Chondrocyte (in vitro differentiated cells): Measurements from ENCODE around the gene ST7. TPM values are rescaled to one million over a fixed set of nuclear protein-coding genes. Genes with fewer than 3 reads are reported as not detected.
"Not testable (repeated sequence)": the region's sequence is repeated elsewhere in the genome, so short reads cannot be mapped to it uniquely, and the experiment has no call there.

Source experiments
- DNase-seq: peaks from one replicate; pipeline ENCODE4 v3.0.0; 2021; ENCODE audit warnings: mixed read lengths, low spot score
- H3K27ac Mint-ChIP-seq: one replicate; pipeline ENCODE4 v1.8.0; 2021; ENCODE audit warnings: mild to moderate bottlenecking, moderate library complexity, mixed read lengths; ENCODE audit not compliant: unreplicated experiment
- H3K27me3 Mint-ChIP-seq: 2 replicates; pipeline ENCODE4 v1.8.0; 2021; ENCODE audit warnings: low read depth, mixed read lengths
- H3K36me3 Mint-ChIP-seq: 2 replicates; pipeline ENCODE4 v1.8.0; 2021; ENCODE audit warnings: low read depth, mixed read lengths
- H3K4me1 Mint-ChIP-seq: 2 replicates; pipeline ENCODE4 v1.8.0; 2021; ENCODE audit warnings: low read depth, mild to moderate bottlenecking, mixed read lengths
- H3K4me3 Mint-ChIP-seq: one replicate; pipeline ENCODE4 v1.8.0; 2021; ENCODE audit warnings: mild to moderate bottlenecking, moderate library complexity, mixed read lengths; ENCODE audit not compliant: unreplicated experiment
- H3K9me3 Mint-ChIP-seq: 2 replicates; pipeline ENCODE4 v1.8.0; 2021; ENCODE audit warnings: low read depth, mixed read lengths
- CTCF ChIP-seq: fragments of 200-600 bp; sonication (generic); IDR thresholded peaks from 2 replicates; pipeline ENCODE4 v1.5.0; 2021; ENCODE audit warnings: antibody characterized with exemption, mild to moderate bottlenecking, moderate library complexity
- total RNA-seq: library from RNA; stranded (reverse); gene quantifications from 3 replicates; pipeline ENCODE4 v1.2.1, GENCODE V29; 2021

The ST7 gene
- total RNA-seq, 1 donor from 2014 or later = 69.7 TPM

- Mint-ChIP-seq H3K27ac (no peak overlapping the region), H3K36me3 (no peaks in the 10 kb centered on the region), H3K4me3 (no peak overlapping the region), H3K4me1 (no peaks in the 10 kb centered on the region), H3K27me3 (peaks cover 9% of the 10 kb centered on the region), H3K9me3 (peaks cover 9% of the 10 kb centered on the region)
- no peak for DNase-seq
- TF ChIP-seq CTCF = no peak
Observed at GRCh38 chr7:117243390-117243789, 290.1 kb downstream of the ST7 start.

DNA sequence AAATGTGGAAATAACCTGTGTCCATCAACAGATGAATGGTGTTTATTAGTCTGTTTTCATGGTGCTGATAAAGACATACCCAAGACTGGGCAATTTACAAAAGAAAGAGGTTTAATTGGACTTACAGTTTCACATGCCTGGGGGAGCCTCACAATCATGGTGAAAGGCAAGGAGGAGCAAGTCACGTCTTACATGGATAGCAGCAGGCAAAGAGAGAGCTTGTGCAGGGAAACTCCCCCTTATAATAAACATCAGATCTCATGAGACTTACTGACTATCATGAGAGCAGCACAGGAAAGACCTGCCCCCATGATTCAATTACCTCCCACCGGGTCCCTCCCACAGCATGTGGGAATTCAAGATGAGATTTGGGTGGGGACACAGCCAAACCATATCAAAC, 292.4 kb downstream of the ST7 start:
- peaks cover 18% of the 10 kb centered on the region for H3K27me3 Mint-ChIP-seq
- not testable (repeated sequence) for DNase-seq, H3K27ac Mint-ChIP-seq, H3K36me3 Mint-ChIP-seq, H3K4me3 Mint-ChIP-seq, H3K9me3 Mint-ChIP-seq, H3K4me1 Mint-ChIP-seq

DNA sequence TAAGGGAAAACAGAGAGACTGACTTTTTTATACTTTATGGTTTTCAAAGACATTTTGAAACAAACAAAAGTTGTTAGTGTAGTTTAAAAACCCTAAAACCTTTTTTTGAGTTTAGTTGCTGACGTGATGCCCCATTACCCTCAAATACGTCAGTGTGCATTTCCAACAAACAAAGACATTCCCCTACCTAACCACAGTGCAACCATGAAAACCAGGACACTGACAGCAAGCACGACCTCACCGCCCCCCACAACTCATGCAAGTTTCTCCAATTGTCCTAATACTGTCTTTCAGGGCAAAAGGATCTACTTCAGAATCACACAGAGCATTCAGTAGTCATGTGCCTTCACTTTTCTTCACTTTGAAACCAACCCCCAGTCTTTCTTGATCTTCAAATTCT, 294.5 kb downstream of the ST7 start:
- Mint-ChIP-seq H3K4me1 (peaks cover 14% of the 10 kb centered on the region), H3K27ac (no peak overlapping the region), H3K27me3 (peaks cover 20% of the 10 kb centered on the region), H3K4me3 (no peak overlapping the region), H3K36me3 (no peaks in the 10 kb centered on the region), H3K9me3 (peaks cover 9% of the 10 kb centered on the region)
- DNase-seq = no peak
- TF ChIP-seq CTCF = no peak

DNA sequence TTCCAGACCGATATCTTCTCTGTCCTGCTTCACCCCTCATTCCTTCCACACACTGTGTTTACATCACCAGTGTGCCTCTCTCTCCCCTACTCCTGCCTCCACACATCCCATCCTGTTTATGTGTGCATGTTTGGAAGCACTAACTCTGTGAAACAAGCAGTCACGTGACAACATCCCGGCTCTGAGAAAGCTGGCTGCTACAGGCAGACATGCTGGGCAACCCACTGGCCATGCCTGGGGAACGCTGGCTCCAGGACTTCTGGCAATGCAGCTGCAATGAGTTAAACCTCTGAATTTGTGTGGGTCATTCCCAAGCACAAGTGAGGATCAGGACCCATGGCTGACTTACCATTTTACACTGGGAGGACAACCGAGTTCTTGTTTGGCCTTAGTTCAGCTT, 295.5 kb downstream of the ST7 start:
- no peak overlapping the region for H3K4me3 Mint-ChIP-seq
- H3K27ac Mint-ChIP-seq = no peak overlapping the region
- no peak for DNase-seq
- peaks cover 9% of the 10 kb centered on the region for H3K9me3 Mint-ChIP-seq
- H3K4me1 Mint-ChIP-seq = peaks cover 14% of the 10 kb centered on the region
- no peak for TF ChIP-seq CTCF
- no peaks in the 10 kb centered on the region for H3K36me3 Mint-ChIP-seq
- H3K27me3 Mint-ChIP-seq = peaks cover 23% of the 10 kb centered on the region

DNA sequence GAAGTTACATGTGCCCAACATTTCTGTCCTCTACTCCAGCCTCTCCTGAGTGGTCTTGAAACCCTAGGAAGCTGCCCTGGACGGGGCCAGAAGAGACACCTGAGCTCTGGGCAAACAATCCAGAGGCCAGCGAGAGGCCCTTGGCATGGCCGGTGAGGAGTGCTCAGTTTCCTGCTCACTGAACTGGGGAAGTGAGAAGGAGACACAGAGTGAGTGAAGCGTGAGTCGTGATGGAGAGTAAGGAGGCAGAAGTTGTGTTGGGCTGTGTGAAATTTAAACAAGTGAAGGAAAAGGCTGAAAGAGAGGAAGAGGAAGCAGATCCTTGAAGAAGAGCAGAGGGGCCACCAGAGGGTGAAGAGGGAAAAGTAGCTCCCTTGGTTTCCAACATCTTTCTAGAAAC, 296.4 kb downstream of the ST7 start:
- Mint-ChIP-seq H3K4me1 (peaks cover 14% of the 10 kb centered on the region), H3K27ac (no peak overlapping the region), H3K4me3 (no peak overlapping the region), H3K27me3 (peaks cover 25% of the 10 kb centered on the region), H3K36me3 (no peaks in the 10 kb centered on the region), H3K9me3 (peaks cover 6% of the 10 kb centered on the region)
- TF ChIP-seq CTCF = no peak
- DNase-seq = no peak

- Mint-ChIP-seq H3K27me3 (peaks cover 30% of the 10 kb centered on the region), H3K36me3 (peaks cover 2% of the 10 kb centered on the region), H3K4me1 (peaks cover 14% of the 10 kb centered on the region), H3K9me3 (peaks cover 6% of the 10 kb centered on the region), H3K27ac (no peak overlapping the region), H3K4me3 (no peak overlapping the region)
- no peak for DNase-seq
- TF ChIP-seq CTCF = no peak
Observed at GRCh38 chr7:117250245-117250644, 296.9 kb downstream of the ST7 start.
